H9 (cell line): ENCODE data around the gene PRUNE1. TPM values are rescaled to one million over a fixed set of nuclear protein-coding genes. Genes with fewer than 3 reads are reported as not detected.
A peak's percentile ranks its signal among the peaks of the same experiment; 100 is the strongest.

Source experiments
- DNase-seq: peaks from one replicate; pipeline ENCODE4 v3.0.0-alpha.2; 2017
- H2AFZ ChIP-seq: one replicate; pipeline ENCODE4 v1.6.1; 2013; ENCODE audit warnings: mild to moderate bottlenecking, low read length, control low read depth, moderate library complexity
- H2AK5ac ChIP-seq: 2 replicates; pipeline ENCODE4 v1.6.1; 2013; ENCODE audit warnings: low read length, control low read depth, mixed read lengths; ENCODE audit not compliant: insufficient read length
- H2BK120ac ChIP-seq: one replicate; pipeline ENCODE4 v1.6.1; 2013; ENCODE audit warnings: low read depth, mild to moderate bottlenecking, low read length, control low read depth, inconsistent platforms; ENCODE audit not compliant: poor library complexity, severe bottlenecking
- H2BK12ac ChIP-seq: 2 replicates; pipeline ENCODE4 v1.6.1; 2013; ENCODE audit warnings: low read length, control low read depth, mixed read lengths, low read depth; ENCODE audit not compliant: insufficient read length
- H2BK15ac ChIP-seq: 2 replicates; pipeline ENCODE4 v1.6.1; 2013; ENCODE audit warnings: low read depth, low read length, control low read depth
- H2BK20ac ChIP-seq: one replicate; pipeline ENCODE4 v1.6.1; 2013; ENCODE audit warnings: low read depth, mild to moderate bottlenecking, low read length, control low read depth, inconsistent platforms; ENCODE audit not compliant: poor library complexity, severe bottlenecking
- H2BK5ac ChIP-seq: 2 replicates; pipeline ENCODE4 v1.6.1; 2013; ENCODE audit warnings: low read length, control low read depth, mixed read lengths; ENCODE audit not compliant: insufficient read length
- H3K14ac ChIP-seq: 2 replicates; pipeline ENCODE4 v1.6.1; 2013; ENCODE audit warnings: low read length, control low read depth; ENCODE audit not compliant: insufficient read depth
- H3K18ac ChIP-seq: 2 replicates; pipeline ENCODE4 v1.6.1; 2013; ENCODE audit warnings: low read depth, mild to moderate bottlenecking, mixed read lengths, low read length, control low read depth; ENCODE audit not compliant: insufficient read length
- H3K23ac ChIP-seq: 2 replicates; pipeline ENCODE4 v1.6.1; 2013; ENCODE audit warnings: low read length, control low read depth, mixed read lengths, low read depth; ENCODE audit not compliant: insufficient read length
- H3K23me2 ChIP-seq: 2 replicates; pipeline ENCODE4 v1.6.1; 2013; ENCODE audit warnings: low read depth, mild to moderate bottlenecking, mixed read lengths, low read length, control low read depth; ENCODE audit not compliant: insufficient read length, poor library complexity, severe bottlenecking
- H3K27ac ChIP-seq: 2 replicates; pipeline ENCODE4 v1.5.1; 2013; ENCODE audit warnings: low read length, control low read depth, mixed read lengths, low read depth; ENCODE audit not compliant: insufficient read length
- H3K27me3 ChIP-seq: 2 replicates; pipeline ENCODE4 v1.6.1; 2013; ENCODE audit warnings: low read length, control low read depth, inconsistent platforms; ENCODE audit not compliant: insufficient read depth
- H3K4ac ChIP-seq: 2 replicates; pipeline ENCODE4 v1.6.1; 2013; ENCODE audit warnings: low read depth, mild to moderate bottlenecking, control low read depth, inconsistent platforms, low read length, moderate library complexity
- H3K4me1 ChIP-seq: 2 replicates; pipeline ENCODE4 v1.6.1; 2013; ENCODE audit warnings: low read length, control low read depth, inconsistent platforms; ENCODE audit not compliant: insufficient read depth
- H3K4me2 ChIP-seq: 2 replicates; pipeline ENCODE4 v1.6.1; 2013; ENCODE audit warnings: low read length, control low read depth, mixed read lengths; ENCODE audit not compliant: insufficient read length, insufficient read depth
- H3K56ac ChIP-seq: 2 replicates; pipeline ENCODE4 v1.6.1; 2013; ENCODE audit warnings: low read depth, mild to moderate bottlenecking, mixed read lengths, low read length, control low read depth; ENCODE audit not compliant: insufficient read length
- H3K79me1 ChIP-seq: 2 replicates; pipeline ENCODE4 v1.6.1; 2013; ENCODE audit warnings: low read depth, mild to moderate bottlenecking, moderate library complexity, low read length, control low read depth, inconsistent platforms; ENCODE audit not compliant: insufficient read depth, poor library complexity, severe bottlenecking
- H3K79me2 ChIP-seq: 2 replicates; pipeline ENCODE4 v1.6.1; 2013; ENCODE audit warnings: low read length, control low read depth, inconsistent platforms; ENCODE audit not compliant: insufficient read depth
- H3K9ac ChIP-seq: 2 replicates; pipeline ENCODE4 v1.6.1; 2013; ENCODE audit warnings: low read length, control low read depth, mixed read lengths; ENCODE audit not compliant: insufficient read length; ENCODE audit errors: extremely low read depth
- H3K9me3 ChIP-seq: one replicate; pipeline ENCODE4 v1.6.1; 2013; ENCODE audit warnings: low read depth, low read length, inconsistent platforms; ENCODE audit not compliant: control insufficient read depth
- H3T11ph ChIP-seq: one replicate; pipeline ENCODE4 v1.6.1; 2013; ENCODE audit warnings: mild to moderate bottlenecking, low read length, control low read depth, inconsistent platforms
- H4K20me1 ChIP-seq: one replicate; pipeline ENCODE4 v1.6.1; 2013; ENCODE audit not compliant: control insufficient read depth, insufficient read length, insufficient read depth
- H4K5ac ChIP-seq: 2 replicates; pipeline ENCODE4 v1.6.1; 2013; ENCODE audit warnings: low read depth, mild to moderate bottlenecking, mixed read lengths, low read length, control low read depth; ENCODE audit not compliant: insufficient read length
- H4K8ac ChIP-seq: replicated peaks from 2 replicates; pipeline ENCODE4 v1.6.1; 2013; ENCODE audit warnings: low read length, control low read depth, mixed read lengths, low read depth; ENCODE audit not compliant: insufficient read length
- H4K91ac ChIP-seq: 2 replicates; pipeline ENCODE4 v1.6.1; 2013; ENCODE audit warnings: low read depth, mild to moderate bottlenecking, moderate library complexity, mixed read lengths, low read length, control low read depth; ENCODE audit not compliant: insufficient read length
- H3K27ac Mint-ChIP-seq, 3 experiments: 2 replicates in 2 of 3; 3 replicates in 1 of 3; pipeline ENCODE4 v1.8.0; 2020 to 2021; ENCODE audit warnings: mixed read lengths in 3 of 3, mild to moderate bottlenecking in 1 of 3, moderate library complexity in 1 of 3
- H3K27me3 Mint-ChIP-seq: 2 replicates; pipeline ENCODE4 v1.8.0; 2021; ENCODE audit warnings: low read depth, mild to moderate bottlenecking, moderate library complexity, mixed read lengths
- H3K36me3 Mint-ChIP-seq, 3 experiments: 2 replicates in 2 of 3; 3 replicates in 1 of 3; pipeline ENCODE4 v1.8.0; 2020 to 2021; ENCODE audit warnings: low read depth in 3 of 3, mixed read lengths in 3 of 3; ENCODE audit not compliant: insufficient read depth in 1 of 3
- H3K4me1 Mint-ChIP-seq, 2 experiments: 2 replicates each; pipeline ENCODE4 v1.8.0; 2020; ENCODE audit warnings: mixed read lengths in 2 of 2
- H3K4me3 Mint-ChIP-seq, 2 experiments: 2 replicates in 1 of 2; 3 replicates in 1 of 2; pipeline ENCODE4 v1.8.0; 2020 to 2021; ENCODE audit warnings: mild to moderate bottlenecking in 2 of 2, mixed read lengths in 2 of 2, moderate library complexity in 1 of 2
- H3K9me3 Mint-ChIP-seq, 2 experiments: 2 replicates in 1 of 2; 3 replicates in 1 of 2; pipeline ENCODE4 v1.8.0; 2020; ENCODE audit warnings: mild to moderate bottlenecking in 2 of 2, mixed read lengths in 2 of 2, moderate library complexity in 1 of 2
- CTCF ChIP-seq: fragments of 200-600 bp; sonication (generic); conservative IDR thresholded peaks from 3 replicates; pipeline ENCODE4 v1.8.0; 2021; ENCODE audit warnings: antibody characterized with exemption, mild to moderate bottlenecking
- WGBS: extraction: QIAGEN DNeasy Blood & Tissue Kit; methylation state at CpG from one replicate; pipeline ENCODE4 v1.1.7; 2013; ENCODE audit warnings: missing lambda C conversion rate, low lambda C conversion rate, mixed read lengths; ENCODE audit not compliant: insufficient read length; ENCODE audit errors: extremely low coverage; 5-methylcytosine and 5-hydroxymethylcytosine counted together
- total RNA-seq: library from RNA; stranded (reverse); gene quantifications from 2 replicates; pipeline ENCODE4 v1.2.1, GENCODE V29; 2021

PRUNE1 gene
- total RNA-seq, 1 experiment from 2014 or later: 22.3 TPM

- H3T11ph ChIP-seq: no peak overlapping the region
- Mint-ChIP-seq H3K36me3 (peaks cover 18 to 20% (median 20%) of the 10 kb centered on the region in 3 experiments), H3K4me3 (peak overlapping the region; percentile 78 to 86), H3K9me3 (no peaks in the 10 kb centered on the region), H3K27me3 (no peaks in the 10 kb centered on the region), H3K4me1 (peaks cover 63 to 66% of the 10 kb centered on the region in 2 experiments), H3K27ac (peak overlapping the region; percentile 79 to 96 (median 92); a peak in 6 of 7 replicates)
- H2BK5ac ChIP-seq: no peak overlapping the region
- DNase-seq: no peak
- no peaks in the 10 kb centered on the region for H3K79me1 ChIP-seq
- H3K27ac ChIP-seq: no peak overlapping the region
- no peak overlapping the region for H4K8ac ChIP-seq
- WGBS: no CpG with 5 or more reads among the region's 4 CpGs
- TF ChIP-seq CTCF: no peak
- H2BK120ac ChIP-seq: no peak overlapping the region
- H2BK15ac ChIP-seq: no peak overlapping the region
- H3K79me2 ChIP-seq: peaks cover 31% of the 10 kb centered on the region; the same call in 1 of the 2 replicates
- peaks cover 12% of the 10 kb centered on the region for H3K23me2 ChIP-seq
- H3K4me2 ChIP-seq: peak overlapping the region; percentile 72
- no peak overlapping the region for H4K5ac ChIP-seq
- no peak overlapping the region for H3K14ac ChIP-seq
- H3K18ac ChIP-seq: no peak overlapping the region
- no peak overlapping the region for H2BK12ac ChIP-seq
- no peaks in the 10 kb centered on the region for H4K20me1 ChIP-seq
- no peak overlapping the region for H2AK5ac ChIP-seq
- H2BK20ac ChIP-seq: no peak overlapping the region
- no peak overlapping the region for H4K91ac ChIP-seq
- H3K4me1 ChIP-seq: peaks cover 17% of the 10 kb centered on the region
- H2AFZ ChIP-seq: no peak overlapping the region
- H3K23ac ChIP-seq: no peak overlapping the region
- H3K9ac ChIP-seq: no peak overlapping the region
- no peak overlapping the region for H3K4ac ChIP-seq
- H3K9me3 ChIP-seq: no peaks in the 10 kb centered on the region
- H3K56ac ChIP-seq: no peak overlapping the region
- H3K27me3 ChIP-seq: no peaks in the 10 kb centered on the region
Observed at GRCh38 chr1:150972417-150972940, 35.8 kb upstream of the PRUNE1 start.
